Esophagus muscularis mucosa (tissue), 4 donors: ENCODE results near the gene ZMYM2.

Experiments
- CTCF ChIP-seq, 3 experiments: fragments of 200-600 bp in 2 of 3; fragments of 450-650 bp in 1 of 3; sonication (generic) in 2 of 3; IDR thresholded peaks; one replicate each; pipeline ENCODE4 v1.5.1; 2017 to 2019; ENCODE audit warnings: antibody characterized with exemption in 3 of 3, mild to moderate bottlenecking in 2 of 3, moderate library complexity in 1 of 3
- EP300 ChIP-seq: sonication (generic); formaldehyde crosslinking; IDR thresholded peaks from one replicate; pipeline ENCODE4 v1.6.1; 2017; ENCODE audit warnings: antibody characterized with exemption
- POLR2AphosphoS5 ChIP-seq, 2 donors: sonication (generic); formaldehyde crosslinking; IDR thresholded peaks; one replicate each; pipeline ENCODE4 v1.6.1; 2017; ENCODE audit warnings: antibody characterized with exemption in 2 of 2

GRCh38 chr13:20124303-20124702 is 165.8 kb downstream of the ZMYM2 start:
- TF ChIP-seq CTCF (IDR thresholded peaks at IDR 0.05), result no peak
- no peak for TF ChIP-seq EP300
- no peak for TF ChIP-seq POLR2AphosphoS5 (IDR thresholded peaks at IDR 0.05)
